Measurements from ENCODE around the gene CACNG1.
A peak's percentile ranks its signal among the peaks of the same experiment; 100 is the strongest.

The CACNG1 gene

GRCh38 chr17:67044016-67044772, at the start of gene CACNG1:
Gene CACNG1 (plus strand): TSS chr17:67044554. CDS start chr17:67044661, 107 bp downstream.
- DNase-seq = no peak

GRCh38 chr17:66994930-66995535, 49.3 kb upstream of the CACNG1 start:
- no peak for DNase-seq

- no peak for DNase-seq
Observed at GRCh38 chr17:66995944-66996343, 48.4 kb upstream of the CACNG1 start.

- no peak for DNase-seq
Observed at GRCh38 chr17:66996926-66997325, 47.4 kb upstream of the CACNG1 start.

- no peak for DNase-seq
Observed at GRCh38 chr17:67003231-67003630, 41.1 kb upstream of the CACNG1 start.

GRCh38 chr17:67004181-67004580, 40.2 kb upstream of the CACNG1 start:
- DNase-seq = no peak

GRCh38 chr17:67007266-67007665, 37.1 kb upstream of the CACNG1 start:
- DNase-seq = no peak

- DNase-seq = no peak
Observed at GRCh38 chr17:67008101-67008500, 36.3 kb upstream of the CACNG1 start.

GRCh38 chr17:67011527-67012175, 32.7 kb upstream of the CACNG1 start:
- DNase-seq = no peak

GRCh38 chr17:67013891-67014290, 30.5 kb upstream of the CACNG1 start:
- DNase-seq = no peak

- DNase-seq = no peak
Observed at GRCh38 chr17:67015001-67015400, 29.4 kb upstream of the CACNG1 start.

- no peak for DNase-seq
Observed at GRCh38 chr17:67016039-67016762, 28.2 kb upstream of the CACNG1 start.

GRCh38 chr17:67017910-67018309, 26.4 kb upstream of the CACNG1 start:
- no peak for DNase-seq

- DNase-seq = peak; percentile 27
Observed at GRCh38 chr17:67018471-67019434, 25.6 kb upstream of the CACNG1 start.

GRCh38 chr17:67019809-67020208, 24.5 kb upstream of the CACNG1 start:
- DNase-seq = no peak

GRCh38 chr17:67020293-67020766, 24.0 kb upstream of the CACNG1 start:
- no peak for DNase-seq

- no peak for DNase-seq
Observed at GRCh38 chr17:67021196-67021595, 23.2 kb upstream of the CACNG1 start.

- DNase-seq = no peak
Observed at GRCh38 chr17:67021743-67022450, 22.5 kb upstream of the CACNG1 start.

- no peak for DNase-seq
Observed at GRCh38 chr17:67022451-67022810, 21.9 kb upstream of the CACNG1 start.

- DNase-seq = no peak
Observed at GRCh38 chr17:67024736-67025135, 19.6 kb upstream of the CACNG1 start.

GRCh38 chr17:67025216-67025792, 19.1 kb upstream of the CACNG1 start:
- no peak for DNase-seq

All from NCI-H1417 treated with DMSO at 0.1 percent for 48 hours (cell line).